K562 (cell line): ENCODE data around the gene DHRS13. TPM values are rescaled to one million over a fixed set of nuclear protein-coding genes. Genes with fewer than 3 reads are reported as not detected.

ENCODE experiments used
- BRD4 ChIP-seq: fragments of 200-600 bp; sonication (generic); IDR thresholded peaks from 2 replicates; pipeline ENCODE4 v1.6.1; 2017; ENCODE audit warnings: inconsistent platforms
- FOXM1 ChIP-seq, 2 experiments: fragments of 450-650 bp in 1 of 2; sonication (generic) in 1 of 2; formaldehyde crosslinking in 1 of 2; IDR thresholded peaks; 2 replicates each; pipeline versions ENCODE4 v1.6.1 to v1.9.0; 2017 to 2022; ENCODE audit warnings: low read depth in 2 of 2, mild to moderate bottlenecking in 2 of 2, missing genetic modification reagents in 1 of 2, moderate library complexity in 1 of 2
- GTF2B ChIP-seq: IDR thresholded peaks from 2 replicates; pipeline ENCODE4 v1.6.1; 2011; ENCODE audit not compliant: insufficient read length; ENCODE audit errors: extremely low read depth
- MGA ChIP-seq: fragments of 450-650 bp; IDR thresholded peaks from 2 replicates; pipeline ENCODE4 v1.6.1; 2016; ENCODE audit warnings: mild to moderate bottlenecking, moderate library complexity
- NR1H2 ChIP-seq: sonication (generic); formaldehyde crosslinking; IDR thresholded peaks from 2 replicates; pipeline ENCODE4 v1.4.0; 2020; ENCODE audit warnings: mild to moderate bottlenecking, missing genetic modification reagents
- RBM14 ChIP-seq: fragments of 200-400 bp; formaldehyde crosslinking; IDR thresholded peaks from 2 replicates; pipeline ENCODE4 v1.6.1; 2018; ENCODE audit warnings: low read depth, mild to moderate bottlenecking, low read length, moderate library complexity, borderline replicate concordance; ENCODE audit not compliant: insufficient read depth
- RFX5 ChIP-seq: IDR thresholded peaks from 2 replicates; pipeline ENCODE4 v1.6.1; 2011; ENCODE audit warnings: low read depth, mild to moderate bottlenecking, improper control_type of control experiment, low read length
- SMARCA5 ChIP-seq: fragments of 450-650 bp; IDR thresholded peaks from 2 replicates; pipeline ENCODE4 v1.6.1; 2016
- TARDBP ChIP-seq: fragments of 450-650 bp; IDR thresholded peaks from 2 replicates; pipeline ENCODE4 v1.6.1; 2016
- YBX1 ChIP-seq: fragments of 450-650 bp; IDR thresholded peaks from 2 replicates; pipeline ENCODE4 v1.7.1; 2016; ENCODE audit warnings: mild to moderate bottlenecking
- ZBTB2 ChIP-seq: fragments of 450-650 bp; IDR thresholded peaks from 2 replicates; pipeline ENCODE4 v1.6.1; 2016; ENCODE audit warnings: antibody characterized with exemption
- ZFP1 ChIP-seq: fragments of 450-650 bp; formaldehyde crosslinking; IDR thresholded peaks from 2 replicates; pipeline ENCODE4 v1.4.0; 2020; ENCODE audit warnings: mild to moderate bottlenecking, mixed read lengths
- ZNF124 ChIP-seq: sonication (generic); formaldehyde crosslinking; IDR thresholded peaks from 2 replicates; pipeline ENCODE4 v1.8.1; 2022; ENCODE audit warnings: missing genetic modification reagents
- ZNF184 ChIP-seq: sonication (generic); formaldehyde crosslinking; IDR thresholded peaks from 2 replicates; pipeline ENCODE4 v1.5.0; 2020; ENCODE audit warnings: missing genetic modification reagents
- polyA plus RNA-seq, 8 experiments: library from polyadenylated mRNA; depleted of rRNA in 4 of 8; stranded (reverse) in 5 of 8; unstranded in 3 of 8; fragments of >200 nt; fragmentation: Nextera tagmentation in 2 of 8; fragmentation: Illumina TruSeq in 1 of 8; extraction: Ambion mirVana in 2 of 8; extraction: Trizol in 1 of 8; gene quantifications; 2 replicates each; pipeline versions ENCODE4 v1.2.1 to v1.2.3, GENCODE V29; 2011 to 2014; ENCODE audit warnings: inconsistent platforms in 1 of 8, missing spikeins in 1 of 8
- total RNA-seq, 7 experiments: library from RNA; depleted of rRNA in 6 of 7; stranded (reverse); fragments of >200 nt in 6 of 7; fragmentation: Illumina TruSeq in 2 of 7; extraction: Trizol in 2 of 7; gene quantifications; 2 replicates each; pipeline versions ENCODE4 v1.2.1 to v1.2.3, GENCODE V29; 2011 to 2021; ENCODE audit warnings: low replicate concordance in 1 of 7

The DHRS13 gene
- total and polyA plus RNA-seq, 9 of the 15 experiments (the other 6 are each of a cell fraction or from before 2014, with no cell fraction given), result 0.32 to 52.3 (median 34.3) TPM; not detected in 1

- TF ChIP-seq GTF2B (no peak), ZFP1 (CRISPR knock-in tag) (no peak), ZNF124 (no peak), YBX1 (no peak), TARDBP (peak; percentile 83; the same call in 1 of the 2 replicates), NR1H2 (CRISPR knock-in tag) (0 out of 2 replicates have a peak, but pooled peaks have one; percentile 60), ZNF184 (CRISPR knock-in tag) (no peak), FOXM1 (IDR thresholded peaks at IDR 0.05; ENCODE audit: low read depth) (no peak), FOXM1 (CRISPR knock-in tag; IDR thresholded peaks at IDR 0.05; ENCODE audit: low read depth) (no peak), BRD4 (no peak), SMARCA5 (no peak), RBM14 (0 out of 2 replicates have a peak, but pooled peaks have one; percentile 91), MGA (no peak; the same call in 1 of the 2 replicates), RFX5 (no peak), ZBTB2 (no peak)
These were observed 5.8 kb downstream of the DHRS13 start, which contains the start of gene FLOT2 (continued) for GRCh38 chr17:28896884-28897768.
